ENCODE results near the gene HMCN1.

HMCN1 gene

DNA sequence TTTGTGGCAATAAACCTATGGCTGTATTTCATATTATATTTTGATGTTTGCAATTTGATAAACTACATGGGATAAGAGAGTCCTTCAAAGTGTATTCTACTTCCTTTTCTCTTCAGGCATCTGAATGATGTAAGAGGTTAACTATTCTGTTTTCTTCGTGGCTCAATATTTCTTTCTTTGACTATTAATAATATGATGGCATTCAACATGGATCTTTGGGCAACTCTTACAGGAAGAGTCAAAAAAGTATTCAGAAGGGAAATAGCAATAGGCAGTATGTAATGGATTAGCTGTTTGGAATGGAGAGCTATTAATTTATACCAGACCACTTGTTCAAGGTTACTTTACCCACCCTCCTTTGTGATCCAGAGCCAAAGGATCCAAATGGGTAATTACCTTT is 74.4 kb downstream of the HMCN1 start:
- DNase-seq = no peak

GRCh38 chr1:185811073-185811709 is 77.0 kb downstream of the HMCN1 start:
- no peak for DNase-seq

- DNase-seq = no peak
Observed at GRCh38 chr1:185812934-185813333, 78.7 kb downstream of the HMCN1 start.

DNA sequence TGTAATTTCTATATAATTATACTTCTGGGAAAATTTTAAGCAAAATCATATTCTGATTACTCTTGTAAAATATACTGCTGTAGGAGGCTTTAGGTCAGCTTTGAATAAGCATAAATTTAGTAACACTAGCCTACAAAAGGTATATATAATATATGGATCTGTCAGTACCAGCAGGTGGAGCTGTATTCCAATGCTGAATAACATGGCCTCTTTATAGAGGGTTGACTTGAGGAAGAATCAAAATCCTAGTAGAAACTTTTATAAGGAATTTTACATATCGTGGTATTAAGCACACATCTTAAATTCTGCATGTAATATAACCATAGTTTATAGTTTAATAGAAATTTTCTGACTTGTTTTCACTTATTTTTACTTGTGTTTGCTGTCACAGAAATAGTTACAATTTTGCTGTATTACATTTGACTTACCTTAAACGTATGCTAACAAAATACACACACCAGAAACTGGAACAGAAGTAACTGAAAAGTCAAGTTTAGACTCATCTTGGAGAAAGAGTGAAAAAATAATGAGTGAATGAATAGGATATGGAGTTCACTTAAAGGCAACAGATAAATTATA is 79.3 kb downstream of the HMCN1 start:
- no peak for DNase-seq

DNA sequence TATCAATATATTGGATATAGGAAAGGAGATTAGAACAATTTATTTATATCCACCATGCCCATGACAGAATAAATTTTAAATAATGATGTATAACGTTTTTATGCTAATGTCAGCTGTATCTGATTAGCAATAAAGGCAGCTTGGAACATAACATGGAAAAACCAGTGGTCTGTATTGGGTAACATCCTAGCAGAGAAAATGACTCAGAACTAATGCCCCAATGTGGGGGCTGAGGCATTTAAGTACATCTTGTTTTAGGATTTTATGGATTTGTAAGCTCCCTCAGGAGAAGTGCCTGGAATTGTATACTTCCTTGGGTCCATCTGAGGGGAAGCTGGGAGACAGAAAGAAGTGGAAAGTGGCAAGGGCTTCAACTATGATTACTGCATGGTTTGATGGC is 82.3 kb downstream of the HMCN1 start:
- DNase-seq = no peak

- DNase-seq = no peak
Observed at GRCh38 chr1:185819798-185820197, 85.6 kb downstream of the HMCN1 start.

DNA sequence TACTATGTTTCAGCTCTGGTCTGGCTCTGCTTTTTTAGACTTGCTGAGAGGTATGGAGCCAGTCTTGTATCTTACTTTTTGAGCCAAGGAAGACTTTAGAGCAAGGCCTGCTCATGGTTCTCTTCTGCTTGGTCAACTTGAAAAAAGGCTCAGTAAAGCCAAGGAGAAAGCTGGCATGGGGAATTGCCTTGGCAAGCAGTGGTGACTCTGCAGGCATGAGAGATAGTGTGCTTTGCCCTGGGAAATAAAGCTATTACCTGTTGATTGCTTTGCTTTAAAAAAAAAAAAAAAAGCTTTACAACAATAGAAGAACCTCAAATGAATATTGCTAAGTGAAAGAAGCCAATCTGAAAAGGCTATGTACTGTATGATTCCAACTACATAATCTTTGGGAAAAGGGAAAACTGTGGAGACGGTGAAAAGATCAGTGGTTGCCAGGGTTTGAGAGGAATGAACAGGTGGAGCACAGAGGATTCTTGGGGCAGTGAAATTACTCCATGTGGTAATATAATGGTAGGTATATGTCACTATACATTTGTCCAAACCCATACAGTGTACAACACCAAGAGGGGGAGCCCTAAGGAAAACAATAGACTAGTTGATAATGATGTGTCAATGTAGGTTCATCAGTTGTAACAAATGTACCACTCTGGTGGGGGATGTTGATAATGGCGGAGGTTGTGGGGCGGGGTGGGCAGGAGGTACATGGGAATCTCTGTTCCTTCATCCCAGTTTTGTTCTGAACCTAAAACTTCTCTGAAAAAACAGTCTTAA is 87.6 kb downstream of the HMCN1 start:
- DNase-seq = no peak

- DNase-seq = no peak
Observed at GRCh38 chr1:185823467-185823866, 89.3 kb downstream of the HMCN1 start.

GRCh38 chr1:185824106-185824505 is 89.9 kb downstream of the HMCN1 start:
- DNase-seq = no peak

DNA sequence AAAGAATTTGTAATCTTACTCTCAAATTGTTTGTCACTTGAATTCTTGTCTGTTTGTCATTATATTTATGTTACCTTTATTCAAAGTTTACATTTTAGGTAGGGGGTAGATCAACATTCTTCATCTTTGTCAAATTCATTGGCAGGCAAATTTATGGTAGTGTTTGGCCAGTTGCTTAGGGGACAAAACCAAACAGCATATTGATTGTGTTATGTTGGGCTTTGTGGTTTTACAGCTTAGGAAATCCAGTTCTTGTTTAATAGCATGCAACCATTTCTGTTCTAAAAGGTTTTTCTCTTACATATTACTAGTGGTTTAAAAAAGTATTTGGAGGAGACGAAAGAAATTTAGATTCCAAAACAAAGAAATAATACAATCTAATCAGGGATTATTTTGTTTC is 91.4 kb downstream of the HMCN1 start:
- no peak for DNase-seq

DNA sequence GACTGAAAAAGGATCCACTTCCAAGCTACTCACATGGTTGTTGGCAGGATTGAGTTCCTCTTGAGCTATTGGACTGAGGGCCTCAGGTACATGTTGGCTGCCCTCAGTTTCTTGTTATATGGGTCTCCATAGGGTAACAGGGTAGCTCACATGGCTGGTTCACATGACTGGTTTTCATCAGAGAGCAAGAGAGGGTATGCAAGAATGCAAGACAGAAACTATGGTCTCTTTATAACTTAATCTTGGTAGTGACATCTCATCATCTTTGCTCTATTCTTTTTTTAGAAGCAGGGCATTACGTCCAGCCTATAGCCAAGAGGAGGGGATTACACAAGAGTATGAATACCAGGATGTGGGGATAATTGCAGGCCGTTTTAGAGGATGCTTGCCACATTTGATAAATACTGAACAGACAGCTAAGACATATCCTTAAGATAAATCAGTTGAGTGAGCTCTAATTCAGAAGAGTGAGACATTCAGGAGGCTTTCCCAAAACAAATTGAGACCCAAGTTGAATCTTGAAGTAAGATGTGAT is 100.2 kb downstream of the HMCN1 start:
- DNase-seq = no peak

DNA sequence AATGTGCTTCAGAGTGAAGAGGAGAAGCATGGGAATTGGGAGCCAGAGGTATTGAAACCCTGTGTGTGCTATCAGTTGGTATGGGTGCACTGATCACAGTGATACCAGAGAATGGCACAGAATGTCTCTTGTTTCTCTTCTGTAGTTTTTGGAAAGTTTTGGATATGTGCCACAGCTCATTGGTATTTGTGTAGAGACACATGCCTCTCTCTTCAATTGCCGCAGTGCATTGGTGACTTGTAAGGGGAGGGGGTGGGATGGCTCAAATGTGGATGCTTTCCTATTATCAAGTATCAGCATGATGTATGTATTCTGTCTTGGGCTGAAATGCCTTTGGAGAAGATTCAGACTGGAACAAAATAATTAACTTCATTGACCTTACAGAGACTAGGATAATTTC is 101.0 kb downstream of the HMCN1 start:
- no peak for DNase-seq

DNA sequence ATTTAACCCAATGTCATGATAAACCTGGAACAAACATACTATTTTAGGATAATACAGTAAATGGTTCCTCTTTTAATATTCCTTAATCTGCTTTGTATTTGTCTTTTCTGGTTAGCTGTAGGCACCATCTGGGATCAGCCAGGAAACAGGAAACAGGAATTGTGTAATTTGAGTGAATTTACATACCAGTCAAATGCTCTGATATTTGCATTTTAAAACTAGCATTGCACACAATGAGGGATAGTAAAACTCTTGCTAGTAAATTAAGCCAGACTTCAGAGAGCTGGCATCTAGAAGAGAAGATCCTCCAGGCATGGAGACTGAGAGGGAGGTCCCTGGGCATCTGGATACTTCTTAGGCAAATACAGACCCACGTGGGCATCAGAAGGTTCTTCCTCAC is 103.5 kb downstream of the HMCN1 start:
- no peak for DNase-seq

- DNase-seq = no peak
Observed at GRCh38 chr1:185838111-185838510, 103.9 kb downstream of the HMCN1 start.

DNA sequence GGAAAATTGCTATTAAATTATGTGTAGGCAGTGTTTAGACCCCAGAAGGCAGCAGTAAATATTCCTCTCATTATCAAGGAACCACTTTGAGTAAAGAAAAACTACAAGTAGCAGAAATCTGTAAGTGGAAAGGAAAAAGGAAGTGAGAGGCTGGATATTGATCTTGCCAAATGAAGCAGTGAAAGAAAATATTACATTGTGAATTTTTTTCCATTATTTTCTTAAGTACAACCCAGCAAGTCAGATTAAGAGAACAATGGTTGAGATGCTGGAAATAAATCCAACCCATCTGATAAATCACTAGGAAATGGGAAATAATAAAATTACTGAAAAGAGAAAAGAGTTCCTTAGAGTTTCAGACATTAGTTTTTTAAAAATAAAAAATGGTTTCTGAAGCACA is 106.7 kb downstream of the HMCN1 start:
- DNase-seq = no peak

GRCh38 chr1:185843297-185843869 is 109.2 kb downstream of the HMCN1 start:
- no peak for DNase-seq

DNA sequence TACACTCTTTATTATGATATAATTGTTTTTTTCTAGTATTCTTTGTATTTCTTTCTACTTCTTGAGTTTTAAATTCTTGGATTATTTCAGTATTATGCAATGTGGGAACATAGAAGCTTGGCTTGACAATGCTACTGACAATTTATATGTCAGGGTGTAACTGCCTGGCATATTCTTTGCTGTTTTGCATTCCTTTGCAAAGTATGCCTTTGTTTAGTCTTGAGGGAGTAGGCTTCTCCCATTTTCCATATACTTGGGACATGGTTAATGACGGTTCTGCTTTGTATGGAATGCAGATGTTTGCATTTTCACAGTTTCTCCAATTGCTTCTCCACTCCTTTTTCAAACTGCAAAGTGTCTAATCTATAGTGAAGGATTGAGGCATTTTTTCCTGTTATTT is 109.8 kb downstream of the HMCN1 start:
- no peak for DNase-seq

GRCh38 chr1:185846672-185847444 is 112.7 kb downstream of the HMCN1 start:
- DNase-seq = no peak

GRCh38 chr1:185849014-185849413 is 114.8 kb downstream of the HMCN1 start:
- DNase-seq = no peak

GRCh38 chr1:185850366-185850765 is 116.2 kb downstream of the HMCN1 start:
- DNase-seq = no peak

GRCh38 chr1:185853739-185854138 is 119.5 kb downstream of the HMCN1 start:
- DNase-seq = no peak

DNA sequence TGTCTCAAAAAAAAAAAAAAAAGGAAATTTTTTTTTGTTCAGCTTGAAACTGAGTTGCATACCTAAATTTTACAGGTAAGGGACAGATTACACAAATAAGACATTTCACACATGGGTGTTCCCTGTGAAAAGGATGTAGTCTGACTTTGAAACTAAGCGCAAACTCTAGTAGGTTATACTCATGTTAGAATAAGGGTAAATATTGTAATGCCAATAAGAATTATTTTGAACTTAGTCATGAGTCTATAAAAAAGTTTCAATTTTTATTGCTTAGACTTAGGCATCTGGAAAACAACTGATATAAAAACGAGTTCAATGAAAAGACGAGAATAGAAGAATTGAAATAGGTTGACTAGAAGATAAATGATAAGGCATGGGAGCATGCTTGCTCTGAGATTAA is 122.3 kb downstream of the HMCN1 start:
- no peak for DNase-seq

- no peak for DNase-seq
Observed at GRCh38 chr1:185857442-185857841, 123.3 kb downstream of the HMCN1 start.
